Globus pallidus (tissue), 1 donor: ENCODE results near the gene ZEB2.
A peak's percentile ranks its signal among the peaks of the same experiment; 100 is the strongest.

Experiments
- DNase-seq: peaks from one replicate; pipeline ENCODE4 v3.0.0-alpha.2; 2015; ENCODE audit warnings: low spot score

The ZEB2 gene

DNA sequence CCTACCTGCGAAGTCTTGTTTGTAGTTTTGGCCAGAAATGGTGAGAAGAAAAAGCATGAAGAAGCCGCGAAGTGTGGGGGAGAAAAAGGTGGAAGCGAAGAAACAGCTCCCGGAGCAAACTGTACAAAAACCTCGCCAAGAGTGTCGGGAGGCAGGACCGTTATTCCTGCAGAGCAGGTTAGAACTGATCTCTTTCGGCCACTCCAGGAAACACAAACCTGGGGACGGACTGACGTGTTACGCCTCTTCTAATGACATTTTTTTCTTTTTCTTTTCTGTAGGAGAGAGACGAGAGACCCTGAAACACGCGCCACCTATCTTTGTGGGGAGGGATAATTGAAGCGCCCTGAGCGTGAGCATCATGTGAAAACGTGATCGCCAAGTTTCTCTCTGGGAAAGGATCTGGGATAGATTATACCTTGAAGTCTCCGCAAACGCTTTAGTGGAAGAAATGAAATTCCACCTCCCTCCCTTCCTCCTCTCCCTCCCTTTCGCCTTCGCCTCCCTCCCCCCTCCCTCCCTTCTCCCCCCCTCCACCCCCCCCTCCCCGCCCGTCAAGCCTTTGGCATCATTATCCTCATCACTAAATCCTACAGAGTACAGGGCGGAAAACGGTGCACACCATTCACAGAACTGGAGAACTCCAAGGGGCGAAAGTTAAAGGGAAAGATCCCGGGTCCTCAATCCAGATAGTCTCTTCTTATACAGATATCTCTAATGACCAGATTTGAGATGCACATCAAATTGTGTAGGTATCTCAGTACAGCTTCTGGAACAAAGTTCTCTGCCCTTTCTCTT, at the start of gene ZEB2:
Gene ZEB2, minus strand, starts transcription at position 186 of the 798 bp plus-strand sequence. CDS start 2,769 bp downstream, outside the sequence.
- DNase-seq, result peak; percentile 81

DNA sequence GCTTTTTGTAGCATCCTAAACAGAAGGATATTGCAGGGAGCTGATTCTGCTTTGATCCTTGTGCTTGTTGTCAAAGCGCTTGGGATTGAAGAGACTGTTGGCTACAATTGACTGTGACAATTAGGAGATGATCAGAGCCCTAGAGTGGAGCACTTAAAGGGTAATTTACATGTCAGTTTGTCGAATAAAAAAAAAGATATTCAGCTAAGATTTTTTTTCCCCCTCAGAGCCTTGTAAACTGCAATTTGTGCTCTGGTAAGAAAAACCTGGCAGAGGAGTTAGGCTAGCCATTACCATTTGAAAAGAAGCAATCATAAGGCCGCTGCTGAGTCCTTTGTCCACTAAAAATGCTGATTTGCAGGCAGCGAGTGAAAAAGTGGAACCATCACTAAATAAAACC, 47.8 kb upstream of the ZEB2 start:
- no peak for DNase-seq

DNA sequence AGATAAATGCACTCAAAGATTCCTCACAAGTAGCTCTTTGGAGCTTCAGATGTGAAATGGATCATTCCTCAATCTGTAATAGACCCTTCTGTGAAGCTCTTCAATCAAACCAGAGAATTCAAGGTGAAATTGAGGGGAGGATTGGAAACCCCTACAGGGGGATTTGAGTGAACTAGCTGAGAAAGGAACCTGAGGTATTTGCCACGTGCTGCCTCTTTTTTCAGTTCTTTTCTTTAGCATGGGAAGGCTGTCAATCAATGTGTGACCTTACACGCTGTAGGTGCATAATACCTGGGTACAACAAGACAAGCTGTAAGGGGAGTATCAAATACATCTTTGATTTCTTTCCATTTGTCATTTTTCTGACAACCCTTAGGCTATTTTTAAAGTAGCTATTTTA, 46.5 kb upstream of the ZEB2 start:
- no peak for DNase-seq

DNA sequence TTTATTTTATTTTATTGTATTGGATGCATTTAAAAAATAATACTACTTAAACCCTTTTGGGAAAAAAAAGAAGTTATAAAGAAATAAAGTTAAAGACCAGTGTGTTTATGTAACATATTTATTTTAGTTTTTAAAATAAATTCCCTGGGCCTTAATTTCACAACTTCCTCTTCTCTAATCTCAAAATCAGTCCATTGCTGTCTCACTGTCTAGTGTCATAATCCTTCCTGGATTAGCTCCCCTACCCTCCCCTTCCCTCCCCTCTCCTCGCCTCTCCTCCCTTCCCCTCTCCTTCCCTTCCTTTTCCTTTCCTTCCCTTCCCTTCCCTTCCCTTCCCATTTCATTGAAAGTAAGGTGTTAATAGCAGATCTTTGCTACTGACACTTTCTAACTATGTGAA, 40.3 kb upstream of the ZEB2 start:
- DNase-seq, result no peak

DNA sequence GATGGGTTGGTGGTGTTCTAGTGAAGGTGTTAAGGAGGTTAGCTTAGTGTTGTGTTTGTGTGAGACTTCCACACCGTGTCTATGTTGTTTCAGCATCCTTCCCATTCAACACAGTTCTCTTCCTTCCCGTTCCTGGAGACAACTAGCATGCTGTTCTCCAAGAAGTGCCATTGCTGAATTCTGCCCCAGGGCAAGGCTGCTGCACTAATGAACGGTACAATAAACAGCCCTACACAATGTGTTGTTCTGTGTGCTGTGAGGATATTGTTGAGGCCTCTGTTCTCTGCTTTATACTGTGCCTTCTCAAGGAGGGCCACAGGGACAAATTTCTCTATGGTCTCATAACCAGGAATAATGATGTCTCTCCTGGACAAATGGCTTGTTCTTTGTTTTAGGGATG, 39.8 kb upstream of the ZEB2 start:
- no peak for DNase-seq

DNA sequence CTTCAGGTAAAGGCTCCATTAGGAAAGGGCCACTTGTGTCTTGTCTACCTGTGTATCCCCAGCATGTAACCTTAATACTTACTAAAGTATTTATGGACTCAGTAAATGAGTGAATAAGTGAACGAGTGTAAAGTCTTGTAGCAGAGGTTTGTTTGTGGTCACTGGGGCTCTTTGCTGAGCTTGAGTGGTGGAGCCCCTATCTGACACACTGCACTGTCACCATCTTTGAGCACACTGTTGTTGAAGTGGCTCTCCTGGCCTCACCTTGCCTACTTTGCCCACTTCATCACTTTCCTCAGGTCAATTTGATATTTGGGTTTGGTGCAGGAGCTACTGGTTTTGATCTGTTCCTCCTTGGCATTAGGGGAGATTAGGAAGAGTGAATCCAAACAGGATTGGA, 39.3 kb upstream of the ZEB2 start:
- no peak for DNase-seq

DNA sequence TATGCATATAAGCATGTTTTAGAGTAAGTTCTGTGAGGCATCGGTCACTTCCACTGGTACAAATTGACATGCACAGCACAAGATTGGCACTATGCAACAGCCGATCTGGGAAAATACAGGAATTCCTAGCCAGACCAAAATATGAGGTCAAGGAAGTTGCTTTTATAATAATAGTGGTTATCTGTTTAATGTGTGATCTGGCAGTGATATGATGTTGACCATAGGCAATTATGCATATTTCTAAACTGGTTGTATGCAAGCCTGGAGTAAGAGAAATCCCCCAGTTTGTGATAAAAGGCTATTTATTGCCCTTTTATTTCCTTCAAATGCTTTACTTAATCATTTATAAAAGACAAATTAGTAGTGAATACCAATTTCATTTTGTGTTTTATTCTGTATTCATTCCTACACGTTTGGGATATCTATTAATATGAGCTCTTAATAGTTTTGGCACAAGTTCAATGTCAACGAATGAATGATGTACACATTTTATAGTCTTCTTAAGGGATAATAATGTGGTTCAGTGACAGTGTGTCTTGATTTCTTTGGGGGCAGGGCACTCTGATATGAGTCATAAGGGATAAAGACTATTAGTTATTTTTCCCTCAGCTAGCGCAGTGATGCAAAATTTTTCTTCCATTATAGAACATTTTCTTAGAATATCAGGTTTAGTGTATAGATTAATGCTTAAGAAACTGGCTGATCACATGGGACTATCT, 34.7 kb upstream of the ZEB2 start:
- no peak for DNase-seq

DNA sequence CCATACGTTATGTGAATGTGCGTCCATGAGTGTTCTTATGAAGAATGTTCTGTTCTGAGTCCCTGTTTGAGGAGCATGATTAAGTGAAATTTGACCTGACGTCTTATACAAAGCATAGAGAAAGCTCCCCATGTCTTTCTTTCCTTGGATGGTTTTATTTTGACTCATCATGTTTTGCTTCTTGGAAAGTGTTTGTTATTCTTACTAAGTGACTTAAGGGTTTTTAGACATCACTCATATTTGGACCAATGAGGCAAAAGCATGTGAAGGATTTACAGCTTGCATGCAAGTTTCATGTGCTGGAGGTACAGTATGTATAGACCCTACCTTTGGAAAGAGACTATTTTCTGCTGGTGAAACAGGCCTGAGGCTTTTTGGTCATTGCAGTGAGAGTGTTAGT, 33.5 kb upstream of the ZEB2 start:
- DNase-seq, result no peak

DNA sequence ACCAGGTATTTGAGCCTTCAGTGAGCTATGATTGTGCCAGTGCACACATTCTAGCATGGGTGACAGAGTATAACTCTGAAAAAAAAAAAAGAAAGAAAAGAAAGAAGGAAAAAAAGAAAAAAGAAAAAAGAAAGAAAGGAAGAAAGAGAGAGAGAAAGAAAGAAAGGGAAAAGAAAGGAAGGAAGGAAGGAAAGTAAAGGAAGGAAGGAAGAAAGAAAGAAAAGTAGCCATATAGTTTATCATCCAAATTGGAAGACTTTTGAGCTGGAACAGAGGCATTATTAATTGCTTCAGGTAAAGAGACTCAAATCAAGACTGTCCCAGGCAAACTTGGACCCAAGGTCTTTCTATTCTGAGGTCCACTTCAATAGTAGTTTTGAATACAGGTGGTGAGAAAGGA, 32.9 kb upstream of the ZEB2 start:
- DNase-seq, result no peak

DNA sequence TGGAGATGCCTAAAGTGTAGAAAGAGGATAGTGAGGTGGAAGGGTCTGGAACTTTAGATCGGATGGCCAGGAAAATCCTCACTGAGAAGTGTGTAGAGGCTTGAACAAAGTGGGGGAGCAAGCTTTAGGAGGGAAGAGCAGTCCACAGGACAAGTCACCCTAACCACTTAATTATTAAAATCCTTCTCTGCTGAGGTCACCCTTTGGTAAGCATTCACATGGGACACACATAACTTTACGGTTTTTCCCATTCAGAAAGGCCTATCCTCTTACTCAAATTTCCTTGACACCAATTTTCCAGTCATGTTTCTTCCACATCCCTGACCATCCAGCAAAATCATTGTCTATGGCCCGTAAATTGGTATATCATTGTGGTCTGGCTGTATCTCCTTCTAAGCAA, 31.0 kb upstream of the ZEB2 start:
- DNase-seq, result no peak

DNA sequence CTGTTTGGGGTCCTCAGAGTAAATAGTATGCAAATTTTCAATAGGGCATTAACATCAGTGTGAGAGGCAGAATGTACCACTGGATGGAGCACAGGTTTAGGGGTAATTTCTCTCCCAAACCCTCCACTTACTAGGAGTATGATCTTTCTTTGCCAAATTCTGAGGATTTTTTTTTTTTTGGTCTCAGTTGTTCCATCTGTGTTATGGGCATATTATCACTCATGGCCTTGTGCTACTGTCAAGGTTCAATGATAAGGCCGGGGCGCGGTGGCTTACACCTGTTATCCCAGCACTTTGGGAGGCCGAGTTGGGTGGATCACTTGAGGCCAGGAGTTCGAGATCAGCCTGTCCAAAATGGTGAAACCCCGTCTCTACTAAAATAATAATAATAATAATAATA, 30.2 kb upstream of the ZEB2 start:
- DNase-seq, result no peak

DNA sequence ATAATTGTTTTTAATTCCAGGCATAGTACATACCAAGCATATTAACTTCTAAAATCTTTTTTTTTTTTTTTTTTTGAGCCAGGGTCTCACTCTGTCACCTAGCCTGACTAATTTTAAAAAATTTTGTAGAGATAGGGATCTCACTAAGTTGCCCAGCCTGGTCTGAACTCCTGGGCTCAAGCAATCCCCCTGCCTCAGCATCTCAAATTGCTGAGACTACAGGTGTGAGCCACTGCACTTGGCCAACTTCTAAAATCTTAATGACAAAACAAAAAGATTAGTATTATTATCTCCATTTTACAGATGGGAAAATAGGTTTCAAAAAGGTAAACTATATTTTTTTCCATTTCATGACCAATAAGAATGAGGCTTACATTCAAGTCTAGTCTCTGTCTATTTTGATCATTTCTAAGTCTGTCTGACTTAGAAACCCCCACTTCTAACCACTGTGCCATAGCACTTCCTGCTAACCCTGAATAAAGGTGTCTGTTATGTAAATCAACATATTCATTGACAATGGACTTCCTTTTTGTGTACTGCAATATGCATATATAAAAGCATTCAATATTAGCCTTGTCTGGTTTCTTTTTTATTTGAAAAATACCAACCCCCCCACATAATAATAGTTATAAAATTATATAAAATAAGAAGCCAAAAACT, 28.7 kb upstream of the ZEB2 start:
- DNase-seq, result no peak

DNA sequence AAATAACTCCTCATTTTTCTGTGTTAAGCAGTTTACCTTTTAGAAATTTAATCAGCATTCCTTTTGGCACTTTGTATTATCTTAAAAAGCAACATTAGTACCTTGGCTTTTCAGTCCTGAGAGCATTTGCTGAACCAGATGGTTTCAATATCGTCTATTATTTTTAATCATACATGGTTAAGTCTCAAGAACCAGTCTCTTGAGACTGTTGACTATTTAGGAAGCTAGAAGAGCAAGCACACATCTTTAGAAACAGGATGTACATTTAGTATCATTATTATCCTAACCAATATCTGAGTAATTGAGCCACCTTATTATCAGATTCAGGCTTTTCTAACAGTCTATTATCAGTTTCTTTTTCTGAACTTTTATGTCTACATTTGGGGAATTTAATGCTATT, 28.2 kb upstream of the ZEB2 start:
- no peak for DNase-seq

DNA sequence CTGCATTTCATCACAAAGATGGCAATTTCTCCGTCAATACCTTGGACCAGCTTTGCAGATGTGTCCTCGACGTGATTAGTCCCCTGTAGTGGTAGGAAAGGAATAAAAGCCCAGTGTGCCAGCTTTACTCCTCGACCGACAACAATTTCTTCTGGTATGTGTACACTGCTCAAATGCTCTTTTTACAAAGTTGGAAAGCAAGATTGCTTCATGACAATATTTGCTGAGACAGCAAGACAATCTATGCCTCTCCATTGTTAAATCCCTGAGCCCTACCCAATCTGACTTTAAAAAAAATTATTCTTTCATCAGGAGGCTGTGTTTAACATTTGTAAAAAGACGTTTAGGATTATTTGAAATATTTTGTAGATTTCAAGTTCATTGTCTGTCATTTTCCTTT, 27.6 kb upstream of the ZEB2 start:
- DNase-seq, result no peak

DNA sequence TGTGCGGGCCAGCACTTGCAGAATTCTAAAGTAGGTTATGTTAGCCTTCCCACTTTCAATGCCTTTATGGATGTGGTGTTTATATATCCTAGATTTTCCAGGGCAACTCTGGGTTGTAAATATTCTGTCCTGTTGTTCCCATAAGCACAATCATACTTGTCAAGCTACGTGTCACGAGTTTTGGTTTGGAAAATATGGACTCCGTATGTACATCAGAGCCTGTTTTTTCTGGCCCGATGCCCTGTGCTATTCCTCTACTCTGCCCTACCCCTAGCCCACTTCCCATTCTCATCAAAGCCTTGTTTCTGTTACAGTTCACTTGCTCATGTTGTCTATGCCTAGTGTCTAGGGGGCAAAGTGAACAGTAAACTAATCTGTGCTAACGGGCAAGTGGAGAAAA, 27.0 kb upstream of the ZEB2 start:
- no peak for DNase-seq

DNA sequence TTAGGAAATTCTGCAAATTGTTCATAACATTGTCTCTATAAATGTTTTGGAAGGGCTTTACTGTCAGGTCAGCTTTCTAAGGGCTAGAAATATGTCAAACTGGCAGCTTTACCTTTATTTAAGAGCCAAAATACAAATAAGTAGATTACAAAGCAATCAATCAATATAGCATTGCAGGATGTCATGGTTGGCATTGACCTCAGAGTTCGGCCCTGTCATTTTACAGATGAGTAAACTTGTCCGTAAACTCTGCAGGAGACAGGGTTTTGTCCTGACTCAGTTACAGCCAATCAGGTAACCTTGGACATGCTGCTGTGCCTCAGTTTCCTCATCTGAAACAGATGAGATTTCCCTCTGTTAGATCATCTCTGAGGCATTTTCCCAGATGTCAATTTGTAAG, 25.9 kb upstream of the ZEB2 start:
- DNase-seq, result no peak

DNA sequence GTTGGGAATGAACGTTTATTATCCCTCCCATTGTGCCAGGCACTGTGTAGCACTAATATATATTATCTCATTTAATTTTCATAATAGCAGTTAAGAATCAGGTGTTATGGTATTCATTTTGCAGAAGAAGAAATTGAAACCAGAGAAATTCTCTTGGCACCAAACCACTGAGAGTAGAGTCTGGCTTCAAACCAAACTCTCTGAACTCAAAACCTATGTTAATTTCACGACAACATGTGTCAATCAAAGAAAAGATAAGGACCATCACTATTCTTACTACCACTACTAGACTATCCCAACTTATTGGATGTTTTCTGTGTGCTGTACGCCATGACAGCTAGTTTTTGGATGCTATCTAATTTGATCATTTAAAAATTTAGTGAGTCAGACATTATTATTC, 24.1 kb upstream of the ZEB2 start:
- no peak for DNase-seq

DNA sequence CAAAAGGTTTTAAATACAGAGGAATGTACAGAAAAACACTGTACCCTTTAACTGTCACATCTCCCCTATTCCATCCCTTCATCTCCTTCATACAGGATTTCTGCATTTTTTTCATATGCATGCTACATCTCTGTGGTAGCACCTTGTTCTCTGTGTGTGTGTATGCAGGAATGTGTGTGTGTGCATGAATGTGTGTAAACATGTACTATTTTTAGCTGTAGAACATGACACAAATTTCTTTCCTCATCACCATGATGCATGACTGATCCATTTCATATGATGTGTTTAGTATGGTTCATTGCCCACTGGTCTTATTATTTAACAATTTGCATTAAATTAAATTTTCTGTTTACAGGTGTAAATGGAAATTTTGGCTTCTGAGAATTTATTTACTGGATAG, 21.5 kb upstream of the ZEB2 start:
- DNase-seq, result no peak

DNA sequence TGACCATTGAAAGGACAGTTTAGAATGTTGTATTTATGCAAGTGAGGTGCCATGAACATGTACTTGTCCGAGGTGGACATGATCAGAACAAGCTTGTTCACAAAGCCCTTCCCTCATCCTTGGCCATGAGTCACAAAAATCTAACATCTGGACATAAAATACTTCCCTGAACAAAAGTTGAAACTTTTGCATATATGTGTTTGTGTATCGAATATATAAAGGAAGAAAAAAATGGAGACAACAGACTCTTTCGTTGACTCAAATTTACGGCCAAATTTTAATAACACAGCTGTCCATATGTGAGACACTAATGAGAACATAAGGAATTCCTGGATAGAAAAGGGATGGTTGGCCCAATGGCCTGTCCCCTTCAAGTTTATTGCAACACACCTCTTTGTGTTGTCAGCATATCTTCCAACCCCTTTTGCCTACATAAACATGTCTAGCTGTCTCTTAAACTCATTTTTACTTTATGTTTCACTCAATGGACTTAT, 19.4 kb upstream of the ZEB2 start:
- DNase-seq, result no peak

DNA sequence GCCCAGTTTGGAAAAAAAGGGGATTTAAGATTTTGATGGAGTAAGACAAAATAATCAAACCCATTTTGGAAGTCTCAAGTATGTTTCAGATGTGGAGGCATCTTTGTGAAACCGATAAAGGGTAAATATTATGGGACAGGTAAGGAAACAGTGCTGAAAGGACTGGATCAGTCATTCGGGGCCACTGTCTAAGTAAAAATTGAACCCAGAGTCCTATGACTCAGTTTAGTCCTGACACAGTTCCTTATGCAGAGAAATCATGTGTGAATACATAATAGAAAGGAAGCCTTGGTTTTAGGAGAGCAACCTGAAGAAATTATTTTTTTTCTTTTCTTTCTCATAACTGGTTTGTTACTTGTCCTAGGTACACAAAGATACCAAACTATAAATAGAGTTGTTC, 15.4 kb upstream of the ZEB2 start:
- no peak for DNase-seq

DNA sequence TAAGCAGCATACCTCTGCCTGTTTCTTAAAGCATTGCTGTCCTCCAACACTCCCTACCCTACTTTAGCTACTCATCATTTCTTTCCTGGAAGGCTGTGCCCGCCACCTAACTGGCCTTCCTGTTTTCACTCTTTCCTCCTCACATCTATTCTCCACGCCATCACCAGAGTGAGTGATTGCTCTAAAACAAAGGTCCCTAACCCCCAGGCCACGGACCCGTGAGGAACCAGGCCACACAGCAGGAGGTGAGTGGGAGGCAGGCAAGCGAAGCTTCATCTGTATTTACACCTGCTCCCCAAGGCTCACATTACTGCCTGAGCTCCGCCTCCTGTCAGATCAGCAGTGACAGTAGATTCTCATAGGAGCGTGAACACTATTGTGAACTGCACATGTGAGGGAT, 13.3 kb upstream of the ZEB2 start:
- no peak for DNase-seq

DNA sequence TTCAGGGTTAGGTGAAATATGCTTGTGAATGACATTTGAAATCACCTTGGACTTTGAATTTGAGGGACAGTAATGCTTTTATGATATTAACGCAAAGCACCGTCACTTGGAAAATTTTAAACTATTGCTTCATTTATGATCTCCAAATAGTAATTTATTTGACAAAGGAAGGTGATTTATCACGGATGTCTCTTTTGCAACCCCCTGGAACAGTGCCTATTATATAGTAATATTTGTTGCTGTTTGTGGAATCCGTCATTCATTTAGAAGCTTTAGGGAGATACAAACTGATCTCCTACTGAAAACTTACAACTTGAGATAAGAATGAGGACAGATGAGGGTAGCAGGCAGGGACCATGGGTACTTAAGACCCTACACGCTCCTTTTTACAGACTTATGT, 10.7 kb upstream of the ZEB2 start:
- DNase-seq, result no peak

DNA sequence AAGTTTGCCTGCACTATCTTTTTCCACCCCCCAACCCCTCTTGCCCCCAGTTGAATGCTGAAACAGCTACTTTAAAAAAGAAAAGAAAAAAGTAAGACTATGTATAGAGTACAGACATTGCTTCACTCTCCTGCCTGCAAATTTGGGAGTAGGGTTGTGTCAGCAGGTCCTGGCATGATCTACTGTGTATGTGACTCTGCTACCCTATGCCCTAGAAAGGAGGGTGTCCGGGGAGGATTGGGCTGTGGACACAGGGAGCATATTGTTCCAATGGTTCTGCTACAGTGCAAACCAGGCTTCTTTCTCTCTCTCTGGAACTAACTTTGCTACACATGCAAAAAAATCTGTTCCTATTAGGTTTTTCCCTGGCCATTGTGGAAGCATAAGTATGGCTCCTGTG, 9.9 kb upstream of the ZEB2 start:
- peak; percentile 15 for DNase-seq
